Measurements from ENCODE around the gene POLR1A.

DNA sequence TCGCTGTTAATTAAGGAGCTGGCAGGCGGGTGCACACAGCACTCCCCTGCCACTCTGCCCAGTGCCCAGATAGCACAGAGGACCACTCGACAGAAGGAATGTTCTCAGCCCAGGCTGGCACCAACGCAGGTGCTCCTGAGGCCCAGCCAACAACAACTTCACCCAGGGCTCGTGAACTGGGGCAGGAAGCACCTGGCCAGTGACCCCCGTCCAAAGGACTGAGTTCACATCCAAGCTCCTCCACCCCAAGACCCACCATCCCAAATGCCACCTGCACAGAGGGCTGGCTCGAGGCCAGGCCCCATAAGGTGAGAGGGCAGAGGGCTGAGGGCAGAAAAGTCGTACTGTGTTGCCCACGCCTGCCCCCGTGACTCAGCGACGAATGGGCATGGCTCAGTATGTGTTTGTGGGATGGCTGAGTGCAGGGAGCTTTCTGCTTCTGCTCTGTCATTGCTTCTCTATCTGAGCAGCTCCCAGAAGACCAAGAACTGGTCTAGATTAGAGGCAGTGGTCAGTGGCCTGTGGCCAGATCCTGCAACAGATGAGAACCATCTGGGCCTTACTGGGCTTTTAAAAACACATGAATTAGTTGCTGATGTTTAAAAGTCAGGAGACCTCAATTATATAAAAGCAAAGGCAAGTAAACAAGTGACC lies 68.4 kb downstream of the POLR1A start:
- TF ChIP-seq, protein P1, sequence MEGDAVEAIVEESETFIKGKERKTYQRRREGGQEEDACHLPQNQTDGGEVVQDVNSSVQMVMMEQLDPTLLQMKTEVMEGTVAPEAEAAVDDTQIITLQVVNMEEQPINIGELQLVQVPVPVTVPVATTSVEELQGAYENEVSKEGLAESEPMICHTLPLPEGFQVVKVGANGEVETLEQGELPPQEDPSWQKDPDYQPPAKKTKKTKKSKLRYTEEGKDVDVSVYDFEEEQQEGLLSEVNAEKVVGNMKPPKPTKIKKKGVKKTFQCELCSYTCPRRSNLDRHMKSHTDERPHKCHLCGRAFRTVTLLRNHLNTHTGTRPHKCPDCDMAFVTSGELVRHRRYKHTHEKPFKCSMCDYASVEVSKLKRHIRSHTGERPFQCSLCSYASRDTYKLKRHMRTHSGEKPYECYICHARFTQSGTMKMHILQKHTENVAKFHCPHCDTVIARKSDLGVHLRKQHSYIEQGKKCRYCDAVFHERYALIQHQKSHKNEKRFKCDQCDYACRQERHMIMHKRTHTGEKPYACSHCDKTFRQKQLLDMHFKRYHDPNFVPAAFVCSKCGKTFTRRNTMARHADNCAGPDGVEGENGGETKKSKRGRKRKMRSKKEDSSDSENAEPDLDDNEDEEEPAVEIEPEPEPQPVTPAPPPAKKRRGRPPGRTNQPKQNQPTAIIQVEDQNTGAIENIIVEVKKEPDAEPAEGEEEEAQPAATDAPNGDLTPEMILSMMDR (conservative IDR thresholded peaks at IDR 0.05; ENCODE audit: low read length): no peak
- no peak for TF ChIP-seq EZH2phosphoT487 (IDR thresholded peaks at IDR 0.05; ENCODE audit: borderline replicate concordance)

Data from Loucy (cell line).